Trophoblast cell (in vitro differentiated cells and primary cell): ENCODE data around the gene STK26.

Source experiments
- DNase-seq, 2 donors: peaks; one replicate each; pipeline ENCODE4 v3.0.0-alpha.2; 2016
- H2AFZ ChIP-seq: 2 replicates; pipeline ENCODE4 v1.6.1; 2013; ENCODE audit warnings: low read length, moderate library complexity, mild to moderate bottlenecking; ENCODE audit not compliant: insufficient read depth, poor library complexity
- H2AK5ac ChIP-seq: 2 replicates; pipeline ENCODE4 v1.6.1; 2013; ENCODE audit warnings: mild to moderate bottlenecking, low read length
- H2BK120ac ChIP-seq: 2 replicates; pipeline ENCODE4 v1.6.1; 2013; ENCODE audit warnings: low read length, mild to moderate bottlenecking, moderate library complexity; ENCODE audit not compliant: insufficient read depth, poor library complexity
- H2BK12ac ChIP-seq: 2 replicates; pipeline ENCODE4 v1.6.1; 2013; ENCODE audit warnings: mild to moderate bottlenecking, low read length, moderate library complexity
- H2BK5ac ChIP-seq: 2 replicates; pipeline ENCODE4 v1.6.1; 2013; ENCODE audit warnings: low read length, low read depth, moderate library complexity, mild to moderate bottlenecking; ENCODE audit not compliant: poor library complexity
- H3K14ac ChIP-seq: 2 replicates; pipeline ENCODE4 v1.6.1; 2013; ENCODE audit warnings: mild to moderate bottlenecking, low read length
- H3K18ac ChIP-seq: 2 replicates; pipeline ENCODE4 v1.6.1; 2013; ENCODE audit warnings: mild to moderate bottlenecking, low read length
- H3K23ac ChIP-seq: 2 replicates; pipeline ENCODE4 v1.6.1; 2013; ENCODE audit warnings: low read length
- H3K27ac ChIP-seq: 2 replicates; pipeline ENCODE4 v1.5.1; 2013; ENCODE audit warnings: low read depth, mild to moderate bottlenecking, inconsistent platforms, low read length, moderate library complexity
- H3K27me3 ChIP-seq: 2 replicates; pipeline ENCODE4 v1.6.1; 2013; ENCODE audit warnings: inconsistent platforms, mild to moderate bottlenecking, low read length, moderate library complexity; ENCODE audit not compliant: insufficient read depth
- H3K36me3 ChIP-seq, 2 experiments: 1 replicate in 1 of 2; 2 replicates in 1 of 2; pipeline ENCODE4 v1.6.1; 2013; ENCODE audit warnings: low read length in 2 of 2, mild to moderate bottlenecking in 2 of 2, moderate library complexity in 1 of 2; ENCODE audit not compliant: insufficient read depth in 2 of 2, control insufficient read depth in 1 of 2
- H3K4ac ChIP-seq: 2 replicates; pipeline ENCODE4 v1.6.1; 2013; ENCODE audit warnings: low read depth, mild to moderate bottlenecking, low read length, moderate library complexity
- H3K4me1 ChIP-seq, 2 experiments: 1 replicate in 1 of 2; 2 replicates in 1 of 2; pipeline ENCODE4 v1.6.1; 2013; ENCODE audit warnings: low read length in 2 of 2, mild to moderate bottlenecking in 2 of 2, moderate library complexity in 1 of 2; ENCODE audit not compliant: insufficient read depth in 2 of 2, control insufficient read depth in 1 of 2
- H3K4me2 ChIP-seq: 2 replicates; pipeline ENCODE4 v1.6.1; 2013; ENCODE audit warnings: inconsistent platforms, mild to moderate bottlenecking, low read length, moderate library complexity
- H3K4me3 ChIP-seq: 2 replicates; pipeline ENCODE4 v1.5.1; 2013; ENCODE audit warnings: mild to moderate bottlenecking, low read depth, low read length, inconsistent platforms
- H3K79me1 ChIP-seq: one replicate; pipeline ENCODE4 v1.6.1; 2013; ENCODE audit warnings: low read length
- H3K79me2 ChIP-seq: 2 replicates; pipeline ENCODE4 v1.6.1; 2013; ENCODE audit warnings: low read length, mild to moderate bottlenecking; ENCODE audit not compliant: control insufficient read depth, insufficient read depth, poor library complexity
- H3K9ac ChIP-seq: 2 replicates; pipeline ENCODE4 v1.6.1; 2013; ENCODE audit warnings: mild to moderate bottlenecking, low read length
- H3K9me3 ChIP-seq: 2 replicates; pipeline ENCODE4 v1.6.1; 2013; ENCODE audit warnings: low read depth, mild to moderate bottlenecking, control low read depth, inconsistent platforms, low read length; ENCODE audit not compliant: insufficient read depth
- H4K12ac ChIP-seq: 2 replicates; pipeline ENCODE4 v1.6.1; 2013; ENCODE audit warnings: low read depth, mild to moderate bottlenecking, low read length, moderate library complexity
- H4K8ac ChIP-seq: 2 replicates; pipeline ENCODE4 v1.6.1; 2013; ENCODE audit warnings: low read depth, mild to moderate bottlenecking, low read length, moderate library complexity
- H4K91ac ChIP-seq: one replicate; pipeline ENCODE4 v1.6.1; 2013; ENCODE audit warnings: low read depth, mild to moderate bottlenecking, low read length, moderate library complexity
- WGBS: extraction: QIAGEN DNeasy Blood & Tissue Kit; methylation state at CpG from one replicate; pipeline ENCODE4 v1.1.7; 2013; ENCODE audit warnings: missing lambda C conversion rate; ENCODE audit not compliant: insufficient read length, insufficient coverage; ENCODE audit errors: extremely low coverage; 5-methylcytosine and 5-hydroxymethylcytosine counted together

Gene STK26

DNA sequence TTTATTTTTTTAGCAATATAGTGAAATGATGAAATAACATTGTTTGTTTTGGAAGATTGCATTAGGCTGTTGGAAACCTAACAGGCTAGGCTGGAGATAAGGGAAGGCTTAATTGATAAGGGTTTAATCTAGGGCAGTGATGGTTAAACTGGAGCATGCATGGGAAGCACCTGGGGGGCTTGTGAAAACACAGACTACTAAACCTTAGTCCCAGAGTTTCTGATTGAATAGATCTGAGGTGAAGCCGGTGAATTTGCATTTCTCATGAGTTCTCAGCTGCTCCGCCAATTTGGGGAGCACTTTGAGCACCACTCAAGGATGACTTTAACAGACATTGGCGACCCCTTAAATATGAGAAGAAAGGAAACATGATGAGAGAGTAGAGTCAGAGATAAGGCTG lies 11.5 kb downstream of the STK26 start:
- no peak overlapping the region for H2BK5ac ChIP-seq
- no peak for DNase-seq
- H3K4me3 ChIP-seq, result no peak overlapping the region
- H2BK12ac ChIP-seq, result no peak overlapping the region
- H3K23ac ChIP-seq, result no peak overlapping the region
- H3K27me3 ChIP-seq, result no peaks in the 10 kb centered on the region
- no peak overlapping the region for H2AK5ac ChIP-seq
- H3K9ac ChIP-seq, result no peak overlapping the region
- H3K18ac ChIP-seq, result no peak overlapping the region
- H2AFZ ChIP-seq, result no peak overlapping the region
- H3K4me2 ChIP-seq, result no peak overlapping the region
- no peak overlapping the region for H3K4ac ChIP-seq
- no peaks in the 10 kb centered on the region for H3K36me3 ChIP-seq
- H3K9me3 ChIP-seq, result no peaks in the 10 kb centered on the region
- WGBS, result no CpG with 5 or more reads among the region's 3 CpGs
- H3K4me1 ChIP-seq, result no peaks in the 10 kb centered on the region
- H3K79me2 ChIP-seq, result no peaks in the 10 kb centered on the region
- H3K79me1 ChIP-seq, result no peaks in the 10 kb centered on the region
- no peak overlapping the region for H4K12ac ChIP-seq
- H3K14ac ChIP-seq, result no peak overlapping the region
- H4K91ac ChIP-seq, result no peak overlapping the region
- no peak overlapping the region for H4K8ac ChIP-seq
- no peak overlapping the region for H2BK120ac ChIP-seq
- no peak overlapping the region for H3K27ac ChIP-seq

DNA sequence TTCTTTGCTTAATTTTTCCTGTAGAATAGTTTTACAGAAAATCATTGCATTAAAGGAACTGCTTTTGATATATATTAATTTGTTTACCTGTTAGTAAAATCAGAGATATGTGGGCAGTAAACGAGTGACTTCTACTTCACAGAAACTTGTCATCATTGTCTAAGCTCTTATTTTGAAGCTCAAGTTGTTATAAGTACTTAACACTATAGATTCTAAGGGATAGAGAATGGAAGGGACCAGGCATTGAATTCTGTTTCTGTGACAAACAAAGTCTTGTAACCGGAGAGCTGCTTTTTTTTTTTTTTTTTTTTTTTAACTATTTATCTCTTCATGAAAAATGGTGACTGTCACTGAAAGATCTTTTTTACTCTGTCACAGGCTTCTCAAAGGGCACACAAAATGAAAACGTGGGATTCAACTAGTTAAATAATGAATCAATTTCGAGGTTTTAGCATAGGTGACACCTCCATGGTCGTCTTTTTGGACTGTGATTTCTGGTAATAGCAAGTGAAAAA lies 14.4 kb downstream of the STK26 start:
- H3K4me1 ChIP-seq, result no peaks in the 10 kb centered on the region
- no peak overlapping the region for H4K12ac ChIP-seq
- H3K23ac ChIP-seq, result no peak overlapping the region
- no peak overlapping the region for H2BK12ac ChIP-seq
- no peaks in the 10 kb centered on the region for H3K36me3 ChIP-seq
- H2BK5ac ChIP-seq, result no peak overlapping the region
- H3K4me2 ChIP-seq, result no peak overlapping the region
- H3K79me1 ChIP-seq, result no peaks in the 10 kb centered on the region
- no peak for DNase-seq
- H3K27me3 ChIP-seq, result no peaks in the 10 kb centered on the region
- no peak overlapping the region for H3K18ac ChIP-seq
- no peak overlapping the region for H2AFZ ChIP-seq
- H3K79me2 ChIP-seq, result no peaks in the 10 kb centered on the region
- no peak overlapping the region for H2AK5ac ChIP-seq
- H2BK120ac ChIP-seq, result no peak overlapping the region
- H3K14ac ChIP-seq, result no peak overlapping the region
- H3K4ac ChIP-seq, result no peak overlapping the region
- no peak overlapping the region for H3K9ac ChIP-seq
- H3K4me3 ChIP-seq, result no peak overlapping the region
- H3K27ac ChIP-seq, result no peak overlapping the region
- H4K91ac ChIP-seq, result no peak overlapping the region
- no peaks in the 10 kb centered on the region for H3K9me3 ChIP-seq
- no CpG with 5 or more reads among the region's 5 CpGs for WGBS
- no peak overlapping the region for H4K8ac ChIP-seq

DNA sequence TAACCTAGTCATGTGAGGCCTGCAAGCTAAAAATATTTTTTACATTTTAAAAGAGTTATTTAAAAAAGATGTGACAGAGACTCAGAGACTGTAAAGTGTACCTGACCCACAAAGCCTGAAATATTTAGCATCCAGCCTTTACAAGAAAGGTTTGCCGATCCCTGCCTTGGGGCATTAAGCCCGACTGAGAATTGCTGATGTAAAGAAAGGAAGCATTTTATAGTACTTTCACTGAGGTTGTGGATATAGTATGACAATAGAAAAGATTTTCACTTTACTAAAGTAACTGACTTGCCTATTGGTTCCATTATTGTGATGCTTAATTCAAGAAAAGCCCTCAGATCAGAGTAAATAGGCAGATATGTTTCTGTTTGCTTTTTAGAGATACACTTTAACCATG lies 17.0 kb downstream of the STK26 start:
- Histone ChIP-seq H3K4me3 (no peak overlapping the region), H3K9ac (no peak overlapping the region), H3K9me3 (no peaks in the 10 kb centered on the region), H3K79me2 (no peaks in the 10 kb centered on the region), H3K27ac (no peak overlapping the region), H2BK12ac (no peak overlapping the region), H3K36me3 (no peaks in the 10 kb centered on the region), H3K23ac (no peak overlapping the region), H2BK5ac (no peak overlapping the region), H3K14ac (no peak overlapping the region), H3K4ac (no peak overlapping the region), H2BK120ac (no peak overlapping the region), H4K12ac (no peak overlapping the region), H2AFZ (no peak overlapping the region), H4K8ac (no peak overlapping the region), H4K91ac (no peak overlapping the region), H3K18ac (no peak overlapping the region), H3K79me1 (no peaks in the 10 kb centered on the region), H3K4me2 (no peak overlapping the region), H3K4me1 (no peaks in the 10 kb centered on the region), H3K27me3 (no peaks in the 10 kb centered on the region), H2AK5ac (no peak overlapping the region)
- no peak for DNase-seq
- no CpG with 5 or more reads among the region's 2 CpGs for WGBS

GRCh38 chrX:132041015-132041414 lies 17.9 kb downstream of the STK26 start:
- Histone ChIP-seq H3K27ac (no peak overlapping the region), H3K14ac (no peak overlapping the region), H2BK12ac (no peak overlapping the region), H2AFZ (no peak overlapping the region), H3K18ac (no peak overlapping the region), H2BK5ac (no peak overlapping the region), H4K91ac (no peak overlapping the region), H3K9ac (no peak overlapping the region), H3K36me3 (no peaks in the 10 kb centered on the region), H4K12ac (no peak overlapping the region), H3K4me3 (no peak overlapping the region), H2AK5ac (no peak overlapping the region), H3K79me1 (no peaks in the 10 kb centered on the region), H3K79me2 (no peaks in the 10 kb centered on the region), H3K27me3 (no peaks in the 10 kb centered on the region), H3K9me3 (no peaks in the 10 kb centered on the region), H3K4me1 (no peaks in the 10 kb centered on the region), H3K4me2 (no peak overlapping the region), H3K4ac (no peak overlapping the region), H3K23ac (no peak overlapping the region), H4K8ac (no peak overlapping the region), H2BK120ac (no peak overlapping the region)
- peak in 1 of 2 donors; percentile 38 for DNase-seq
- no CpG with 5 or more reads among the region's 4 CpGs for WGBS
